DMS53 treated with DMSO at 0.1 percent for 48 hours (cell line): ENCODE results near the gene OR2M5.
A peak's percentile ranks its signal among the peaks of the same experiment; 100 is the strongest.

Experiments
- DNase-seq: peaks from one replicate; lab custom pipeline; 2025; ENCODE audit not compliant: unreplicated experiment; lab: John Stamatoyannopoulos, UW

The OR2M5 gene, protein sequence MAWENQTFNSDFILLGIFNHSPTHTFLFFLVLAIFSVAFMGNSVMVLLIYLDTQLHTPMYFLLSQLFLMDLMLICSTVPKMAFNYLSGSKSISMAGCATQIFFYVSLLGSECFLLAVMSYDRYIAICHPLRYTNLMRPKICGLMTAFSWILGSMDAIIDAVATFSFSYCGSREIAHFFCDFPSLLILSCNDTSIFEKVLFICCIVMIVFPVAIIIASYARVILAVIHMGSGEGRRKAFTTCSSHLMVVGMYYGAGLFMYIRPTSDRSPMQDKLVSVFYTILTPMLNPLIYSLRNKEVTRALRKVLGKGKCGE

DNA sequence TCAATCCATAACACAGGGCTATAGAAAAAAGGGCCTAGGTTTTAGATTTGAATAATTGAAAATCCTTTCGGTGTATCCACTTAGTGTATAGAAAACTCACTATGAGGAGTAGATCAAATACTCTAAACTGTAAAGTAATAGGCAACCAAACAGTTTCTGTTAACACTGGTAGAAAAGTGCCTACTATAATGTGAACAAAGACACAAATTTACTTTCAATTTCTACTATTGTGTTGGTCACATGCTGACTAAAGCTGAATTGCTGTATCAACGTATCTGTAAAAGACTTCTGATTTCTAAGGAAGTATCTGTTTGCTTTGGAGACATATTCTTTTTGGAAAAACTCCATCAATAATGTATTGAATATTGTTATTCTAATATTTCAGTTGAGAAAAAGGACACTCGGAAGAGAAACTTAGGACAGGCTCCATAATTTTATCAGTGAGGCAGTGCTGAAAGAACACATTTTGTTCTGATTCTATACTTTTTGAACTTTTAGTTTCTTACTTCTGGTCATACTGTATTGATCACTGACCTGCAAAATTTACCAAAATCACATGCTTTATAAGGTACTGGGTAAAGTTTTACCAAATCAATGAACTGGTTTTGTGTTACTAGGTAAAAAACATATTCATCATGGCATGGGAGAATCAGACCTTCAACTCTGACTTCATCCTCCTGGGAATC lies at the start of gene OR2M5:
TSS of gene OR2M5 (plus strand) at position 636 of the 686 bp plus-strand sequence. CDS start at position 636, 0 bp downstream.
- DNase-seq: no peak

DNA sequence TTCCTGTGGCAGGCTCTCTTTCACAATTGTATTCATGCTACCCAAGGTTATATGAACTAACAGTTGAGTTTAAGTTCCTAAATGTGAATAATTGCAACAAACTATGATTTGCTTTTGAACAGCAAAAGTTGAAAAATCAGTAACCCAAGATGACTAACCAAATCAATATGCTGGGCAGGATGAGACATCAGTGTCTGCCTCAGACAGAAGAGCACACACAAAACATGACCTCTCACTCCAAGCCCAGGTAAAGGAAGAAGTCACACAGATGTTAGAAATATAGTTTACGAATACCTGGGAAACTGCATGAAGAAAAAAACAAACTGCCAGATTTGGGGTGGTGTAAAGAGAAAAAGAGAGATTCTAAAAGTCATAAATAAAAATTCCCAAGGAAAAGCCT lies 46.4 kb upstream of the OR2M5 start:
- DNase-seq: no peak

DNA sequence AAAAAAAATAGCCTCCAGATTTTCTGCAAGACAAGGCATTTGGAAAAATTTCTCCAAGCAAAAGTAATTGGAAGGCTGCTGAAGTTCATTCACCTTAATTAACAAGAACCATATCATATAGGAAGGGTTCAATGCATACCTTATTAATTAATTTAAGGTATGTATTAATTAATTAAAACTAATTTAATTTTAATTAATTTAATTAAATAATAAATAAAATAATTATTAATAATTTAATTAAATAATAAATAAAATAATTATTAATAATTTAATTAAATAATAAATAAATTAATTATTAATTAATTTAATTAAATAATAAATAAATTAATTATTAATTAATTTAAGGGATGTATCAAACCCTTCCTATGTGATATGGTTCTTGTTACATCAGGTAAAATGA lies 42.1 kb upstream of the OR2M5 start:
- no peak for DNase-seq

DNA sequence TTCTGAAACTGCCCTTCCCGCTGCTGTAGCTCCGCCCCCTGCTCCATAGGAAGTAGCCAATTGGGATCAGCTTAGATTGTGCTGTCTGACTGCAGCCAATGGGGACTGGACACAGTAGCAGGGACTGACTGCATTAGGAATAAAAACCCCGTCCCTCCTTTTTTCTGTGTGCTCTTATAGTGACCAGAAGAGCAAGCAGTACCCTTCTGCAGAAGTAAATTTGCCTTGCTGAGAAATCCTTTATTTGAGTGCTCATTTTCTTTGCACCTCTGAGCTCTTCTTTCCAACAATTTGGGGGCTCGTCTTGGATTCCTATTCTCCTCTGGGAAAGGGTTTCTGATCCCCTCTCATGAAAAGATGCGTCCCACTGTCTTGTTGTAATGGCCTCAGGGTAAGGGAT lies 33.8 kb upstream of the OR2M5 start:
- no peak for DNase-seq

DNA sequence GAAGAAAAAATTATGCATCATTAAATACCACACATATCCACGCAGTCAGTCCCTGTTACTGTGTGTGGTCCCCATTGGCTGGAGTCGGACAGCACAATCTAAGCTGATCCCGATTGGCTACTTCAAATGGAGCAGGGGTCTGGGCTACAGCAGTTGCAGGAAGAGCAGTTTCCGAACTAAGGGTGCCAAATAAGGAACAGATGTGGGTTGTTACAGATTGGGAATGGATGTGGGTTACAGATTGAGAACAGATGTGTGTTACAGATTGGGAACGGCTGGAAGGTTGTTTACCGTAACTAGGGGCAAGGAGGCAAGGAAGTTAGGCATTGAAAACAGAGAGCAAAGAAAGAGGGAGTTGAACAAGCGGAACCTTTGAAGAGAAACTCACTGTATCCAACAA lies 30.1 kb upstream of the OR2M5 start:
- no peak for DNase-seq

DNA sequence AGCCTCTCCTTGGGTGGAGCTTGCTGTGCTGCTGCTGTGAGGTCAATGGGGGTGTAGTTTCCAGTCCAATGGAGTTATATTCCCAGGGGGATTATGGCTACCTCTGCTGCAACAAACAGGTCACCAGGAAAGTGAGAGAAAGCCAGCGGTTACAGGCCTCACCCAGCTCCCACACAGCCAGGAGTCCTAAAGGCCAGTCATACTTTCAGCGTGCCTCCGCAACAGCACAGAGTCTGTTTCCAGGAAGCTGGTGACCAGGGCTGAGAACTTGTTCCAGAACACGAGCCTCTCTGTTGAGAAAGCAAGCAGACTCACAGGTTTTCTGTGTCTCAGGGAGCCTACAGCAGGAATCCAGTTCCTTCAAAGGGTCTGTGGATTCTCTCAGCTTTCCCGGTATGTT lies 17.3 kb upstream of the OR2M5 start:
- DNase-seq: no peak

DNA sequence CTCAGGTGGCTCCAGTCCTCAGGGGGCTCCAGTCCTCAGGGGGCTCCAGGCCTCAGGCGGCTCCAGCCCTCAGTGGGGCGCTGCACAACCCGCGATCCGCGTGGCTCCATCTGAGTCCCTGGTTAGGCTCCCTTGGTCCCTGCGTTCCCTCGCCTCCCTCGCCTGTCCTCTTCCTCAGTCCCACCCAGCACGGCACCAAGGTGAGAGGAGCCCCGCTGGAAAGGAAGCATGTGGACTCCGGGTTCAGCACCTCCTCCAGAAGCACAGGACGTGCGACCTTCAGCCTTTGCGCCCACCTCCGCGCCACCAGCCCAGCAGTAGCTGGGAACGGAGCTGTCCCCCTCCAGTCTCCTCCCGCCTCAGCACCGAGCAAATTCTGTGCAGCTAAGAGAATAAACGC lies 8.1 kb upstream of the OR2M5 start:
- DNase-seq: no peak

DNA sequence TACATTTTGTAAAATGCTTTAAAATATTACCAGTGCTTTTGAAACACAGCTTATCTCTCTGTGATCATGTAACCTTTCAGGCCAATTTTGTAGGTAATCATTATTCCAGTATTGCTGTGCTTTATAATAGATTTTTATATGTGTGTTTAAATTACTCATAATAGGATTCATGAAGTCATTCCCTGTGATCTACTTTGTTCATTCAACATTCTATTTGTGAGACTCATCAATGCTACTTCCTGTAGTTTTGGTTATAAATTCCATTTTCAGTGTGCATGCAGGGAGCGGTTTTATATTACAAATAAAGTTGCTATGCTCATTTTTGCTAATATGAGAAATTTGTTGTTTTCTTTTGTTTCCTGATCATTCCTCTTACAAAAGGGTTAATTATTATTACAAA lies 4.1 kb upstream of the OR2M5 start:
- DNase-seq: no peak

DNA sequence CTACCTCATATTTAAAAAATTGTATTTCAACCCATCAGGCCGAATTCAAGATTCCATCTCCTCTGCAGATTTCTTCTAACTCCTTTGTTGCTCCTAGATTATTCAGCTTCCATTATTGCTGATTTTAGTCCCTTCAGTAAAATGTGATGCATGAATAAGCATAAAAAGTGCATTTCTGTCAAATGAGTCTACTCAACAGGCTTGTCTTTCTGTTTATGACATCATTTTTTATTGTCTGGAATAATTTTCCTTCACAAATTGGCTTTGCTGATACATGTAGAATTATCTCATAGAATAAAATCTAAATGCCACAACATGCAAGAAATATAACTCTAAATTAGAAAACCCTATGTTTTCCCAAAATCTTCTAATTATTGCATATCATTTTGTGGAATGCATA lies 1.6 kb upstream of the OR2M5 start:
- DNase-seq: no peak

DNA sequence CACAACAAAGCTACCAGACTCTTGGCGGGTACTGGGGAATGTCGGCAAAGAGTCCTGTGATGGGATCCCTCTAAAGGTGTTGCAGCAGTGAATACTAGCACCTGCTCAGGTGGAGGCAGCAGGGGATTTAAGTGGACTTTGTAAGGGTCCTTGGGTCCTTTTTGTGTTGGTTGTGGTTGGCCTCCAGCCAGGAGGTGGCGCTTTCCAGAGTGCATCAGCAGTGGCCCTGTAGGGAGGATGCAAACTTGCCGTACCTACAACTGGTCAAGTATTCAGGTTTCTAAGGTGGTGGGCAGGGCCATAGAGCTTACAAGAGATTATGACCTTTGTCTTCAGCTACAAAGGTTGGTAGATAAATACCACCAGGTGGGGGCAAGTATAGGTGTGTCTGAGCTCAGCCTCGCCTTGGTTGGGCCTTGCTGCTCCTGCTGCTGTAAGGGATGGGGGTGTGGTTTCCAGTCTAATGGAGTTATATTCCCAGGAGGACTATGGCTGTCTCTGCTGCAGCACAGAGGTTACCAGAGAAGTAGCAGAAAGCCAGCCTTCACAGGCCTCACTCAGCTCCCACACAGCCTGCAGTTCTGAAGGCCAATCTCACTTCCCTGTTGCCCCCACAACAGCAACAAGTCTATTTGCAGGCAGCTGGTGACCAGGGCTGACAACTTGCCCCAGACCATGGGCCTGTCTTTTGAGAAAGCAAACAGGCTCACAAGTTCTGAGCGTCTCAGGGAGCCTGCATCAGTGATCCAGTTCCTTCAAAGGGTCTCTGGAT lies 7.3 kb downstream of the OR2M5 start:
- no peak for DNase-seq

DNA sequence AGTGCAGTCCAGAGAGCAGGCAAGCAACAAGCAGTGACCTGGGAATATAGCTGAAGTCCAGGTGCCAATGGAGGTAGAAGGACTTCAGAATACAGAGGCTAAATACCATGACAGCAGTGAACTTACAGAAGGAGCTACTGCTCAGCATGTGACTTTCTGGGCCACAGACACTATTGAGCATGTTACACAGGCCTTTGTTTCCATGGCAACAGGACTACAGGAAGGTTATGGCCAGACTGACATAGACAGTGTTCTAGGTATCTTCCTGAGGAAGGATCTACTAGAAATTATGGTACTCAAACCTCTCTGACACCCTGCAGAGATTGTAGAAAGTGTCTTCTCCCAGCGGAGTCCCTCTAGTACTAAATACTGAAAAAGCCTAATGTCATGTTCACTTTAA lies 11.0 kb downstream of the OR2M5 start:
- DNase-seq: no peak

DNA sequence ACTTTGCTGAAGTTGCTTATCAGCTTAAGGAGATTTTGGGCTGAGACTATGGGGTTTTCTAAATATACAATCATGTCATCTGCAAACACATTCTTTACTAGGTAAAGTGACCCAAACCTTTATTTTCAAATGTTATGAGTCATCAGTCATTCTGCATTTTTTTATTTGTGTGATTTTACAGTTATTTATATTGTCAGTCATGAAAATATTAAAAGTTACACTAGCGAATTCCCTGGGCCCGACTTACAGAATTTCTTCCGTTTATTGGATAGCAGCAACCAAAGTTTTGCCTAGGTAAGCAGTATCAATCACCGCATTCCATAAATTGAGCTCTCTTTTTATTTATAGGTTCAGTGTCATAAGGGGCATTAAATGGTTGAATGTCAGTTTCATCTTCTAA lies 13.8 kb downstream of the OR2M5 start:
- no peak for DNase-seq

DNA sequence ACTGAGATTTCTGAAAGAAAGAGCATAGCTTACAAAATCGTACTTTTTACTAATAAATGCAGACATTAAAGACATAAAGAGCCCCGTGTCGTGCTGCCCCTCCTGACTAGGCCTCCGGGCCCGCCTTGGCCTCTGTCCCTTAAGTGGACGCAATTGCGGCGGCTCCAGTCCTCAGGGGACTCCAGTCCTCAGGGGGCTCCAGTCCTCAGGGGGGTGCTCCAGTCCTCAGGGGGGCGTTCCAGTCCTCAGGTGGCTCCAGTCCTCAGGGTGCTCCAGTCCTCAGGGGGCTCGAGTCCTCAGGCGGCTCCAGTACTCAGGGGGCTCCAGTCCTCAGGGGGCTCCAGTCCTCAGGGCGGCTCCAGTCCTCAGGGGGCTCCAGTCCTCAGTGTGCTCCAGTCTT lies 19.1 kb downstream of the OR2M5 start:
- DNase-seq: no peak

DNA sequence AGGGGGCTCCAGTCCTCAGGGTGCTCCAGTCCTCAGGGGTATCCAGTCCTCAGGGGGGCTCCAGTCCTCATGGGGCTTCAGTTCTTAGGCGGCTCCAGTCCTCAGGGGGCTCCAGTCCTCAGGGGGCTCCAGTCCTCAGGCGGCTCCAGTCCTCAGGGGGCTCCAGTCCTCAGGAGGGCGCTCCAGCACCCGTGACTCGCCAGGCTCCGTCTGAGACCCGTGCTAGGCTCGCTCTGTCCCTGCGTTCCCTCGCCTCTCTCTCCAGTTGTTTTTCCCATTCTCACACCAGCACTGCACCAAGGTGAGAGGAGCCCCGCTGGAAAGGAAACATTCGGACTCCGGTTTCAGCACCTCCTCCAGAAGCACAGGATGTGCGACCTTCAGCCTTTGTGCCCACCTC lies 20.2 kb downstream of the OR2M5 start:
- peak; percentile 46 for DNase-seq

DNA sequence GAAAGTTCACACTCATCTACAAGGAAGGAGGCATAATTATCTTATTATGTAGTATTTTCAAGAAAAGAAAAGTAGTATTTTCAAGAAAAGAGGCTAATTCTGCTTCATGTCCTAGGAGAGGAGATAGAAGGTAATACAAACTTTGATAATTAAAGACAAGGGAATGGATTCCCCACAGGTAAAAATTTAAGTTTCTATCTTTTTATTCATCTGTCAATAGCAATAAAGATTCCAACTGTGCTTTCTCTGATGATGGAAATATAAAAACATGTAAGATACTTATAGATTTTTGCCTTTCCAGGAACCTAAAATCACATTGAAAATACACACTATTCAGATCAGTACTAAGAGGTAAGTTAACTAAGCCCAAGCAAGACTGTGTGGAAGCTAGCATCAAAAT lies 29.6 kb downstream of the OR2M5 start, which contains the start of gene OR2M2:
TSS of gene OR2M2 (plus strand) at position 301 of the 400 bp plus-strand sequence. CDS start 5,165 bp downstream, outside the sequence.
- no peak for DNase-seq

DNA sequence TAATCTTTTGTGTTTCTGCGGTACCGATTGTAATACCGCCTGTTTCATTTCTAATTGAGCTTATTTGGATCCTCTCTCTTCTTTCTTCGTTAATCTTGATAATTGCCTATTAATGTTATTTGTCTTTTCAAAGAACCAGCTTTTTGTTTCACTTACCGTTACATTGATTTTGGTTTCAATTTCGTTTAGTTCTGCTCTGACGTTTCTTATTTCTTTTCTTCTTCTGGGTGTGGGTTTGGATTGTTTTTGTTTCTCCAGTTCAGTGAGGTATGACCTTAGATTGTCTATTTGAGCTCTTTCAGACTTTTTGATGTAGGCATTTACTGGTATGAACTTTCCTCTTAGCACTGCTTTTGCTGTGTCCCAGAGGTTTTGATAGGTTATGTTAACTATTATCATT lies 39.0 kb downstream of the OR2M5 start:
- no peak for DNase-seq

DNA sequence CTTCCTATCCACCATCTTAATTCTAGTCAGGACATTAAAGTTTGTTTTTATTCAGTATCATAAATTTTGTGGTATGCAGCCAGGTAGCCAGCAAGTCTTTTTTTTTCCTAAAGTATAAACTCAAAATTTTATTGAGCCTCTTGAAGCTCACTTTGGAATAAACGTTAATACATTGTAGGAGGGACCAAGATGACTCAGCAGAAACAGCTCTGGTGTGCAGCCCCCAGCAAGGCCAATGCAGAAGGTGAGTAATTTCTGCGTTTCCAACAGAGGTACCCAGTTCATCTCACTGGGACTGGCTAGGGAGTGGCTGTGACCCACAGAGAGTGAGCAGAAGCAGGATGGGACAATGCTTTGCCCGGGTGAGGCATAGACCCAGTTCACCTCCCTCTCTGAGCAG lies 42.4 kb downstream of the OR2M5 start:
- no peak for DNase-seq

DNA sequence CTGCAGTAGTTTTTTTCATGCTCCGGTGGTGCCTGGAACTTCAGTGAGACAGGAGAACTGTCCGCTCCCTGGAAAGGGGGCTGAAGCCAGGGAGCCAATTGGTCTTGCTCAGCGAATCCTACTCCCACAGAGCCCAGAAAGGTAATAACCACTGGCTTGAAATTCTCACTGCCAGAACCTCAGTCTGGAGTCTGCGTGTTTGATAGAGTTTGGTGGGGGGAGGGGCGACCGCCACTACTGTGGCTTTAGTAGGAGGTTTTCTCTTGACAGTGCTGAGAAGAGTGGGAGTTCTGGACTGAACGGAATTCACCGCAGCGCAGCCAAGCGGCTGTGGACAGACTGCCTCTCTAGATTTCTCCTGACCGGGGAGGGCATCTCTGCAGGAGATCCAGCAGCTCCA lies 44.1 kb downstream of the OR2M5 start:
- DNase-seq: no peak

DNA sequence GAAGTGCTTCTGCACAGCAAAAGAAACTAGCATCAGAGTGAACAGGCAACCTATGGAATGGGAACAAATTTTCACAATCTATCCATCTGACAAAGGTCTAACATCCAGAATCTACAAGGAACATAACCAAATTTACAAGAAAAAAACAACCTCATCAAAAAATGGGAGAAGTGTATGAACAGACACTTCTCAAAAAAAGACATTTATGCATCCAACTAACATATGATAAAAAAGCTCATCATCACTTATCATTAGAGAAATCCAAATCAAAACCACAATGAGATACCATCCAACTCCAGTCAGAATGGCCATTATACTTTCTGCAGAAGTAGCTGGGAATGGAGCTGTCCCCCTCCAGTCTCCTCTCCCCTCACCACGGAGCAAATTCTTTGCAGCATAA lies 49.2 kb downstream of the OR2M5 start:
- no peak for DNase-seq
